ENCODE measurements around the gene ITGBL1. TPM values are rescaled to one million over a fixed set of nuclear protein-coding genes. Genes with fewer than 3 reads are reported as not detected.
A peak's percentile ranks its signal among the peaks of the same experiment; 100 is the strongest.

ITGBL1 gene
- total and polyA plus RNA-seq, 2 of the 4 experiments (the other 2 are of a cell fraction): 22.2 to 24.2 TPM

GRCh38 chr13:101473458-101473857, 21.0 kb downstream of the ITGBL1 start:
- DNase-seq (peak; percentile 91), ATAC-seq (ENCODE audit: low read depth) (peak; percentile 89)
- peak overlapping the region; percentile 84 for H2AFZ ChIP-seq (replicated peaks; ENCODE audit: low read length, poor library complexity)
- H3K23ac ChIP-seq (ENCODE audit: low read depth, low read length): peak overlapping the region; percentile 92
- H4K20me1 ChIP-seq (ENCODE audit: insufficient read depth, low read length): no peaks in the 10 kb centered on the region
- CTCF ChIA-PET: interaction anchor here (2.1 kb wide), 1 partner anchor 328 kb away, joined by 11 read pairs; no protein-coding TSS in a partner anchor
- peak overlapping the region; percentile 94 for H2BK120ac ChIP-seq (ENCODE audit: low read depth, low read length)
- dilution Hi-C loops (cut with HindIII; ENCODE audit: low sequenced_read_pairs, unreplicated experiment) (no loop called here), in situ Hi-C loops (cut with MboI; ENCODE audit: low sequenced_read_pairs) (loop anchor here (5.0 kb wide), 1 partner anchor 321 kb away; no protein-coding TSS in a partner anchor), intact Hi-C loops (cut with micrococcal nuclease) (no loop called here)
- peaks cover 13% of the 10 kb centered on the region for H3K9me1 ChIP-seq (ENCODE audit: insufficient read depth, low read length)
- no peak overlapping the region for H3K27ac ChIP-seq (ENCODE audit: insufficient read depth, low read length)
- no peaks in the 10 kb centered on the region for H3K27me3 ChIP-seq (ENCODE audit: control insufficient read depth, insufficient read depth, low read length)
- no CpG with 5 or more reads among the region's 2 CpGs for WGBS, 2 experiments (ENCODE audit: extremely low coverage in 2 of 2, insufficient read length in 1 of 2)
- H2AK5ac ChIP-seq (ENCODE audit: low read depth, low read length): peak overlapping the region; percentile 88
- H4K5ac ChIP-seq (ENCODE audit: low read depth, low read length): peak overlapping the region; percentile 2; the same call in 1 of the 2 replicates
- H2BK15ac ChIP-seq (ENCODE audit: low read depth, low read length): peak overlapping the region; percentile 74; the same call in 2 of the 3 replicates
- peak overlapping the region; percentile 59 for H2BK5ac ChIP-seq (ENCODE audit: low read depth, low read length, poor library complexity, severe bottlenecking)
- POLR2A ChIA-PET (ENCODE audit: unreplicated experiment): no interaction called here
- peak overlapping the region in 1 of 2 experiments; percentile 84; a peak in 3 of 4 replicates for H4K8ac ChIP-seq (ENCODE audit: low read depth in 2 of 2, low read length in 2 of 2)
- H3K4me2 ChIP-seq (ENCODE audit: low read depth, low read length): no peak overlapping the region
- H3K79me1 ChIP-seq (ENCODE audit: low read depth in 1 of 2, low read length in 2 of 2): 0 out of 4 replicates have a peak, but pooled peaks cover 0 to 4% of the 10 kb centered on the region in 2 experiments
- H3K18ac ChIP-seq (ENCODE audit: low read depth, low read length): peak overlapping the region; percentile 49; the same call in 1 of the 2 replicates
- peaks cover 13% of the 10 kb centered on the region for H3K4me1 ChIP-seq (ENCODE audit: control insufficient read depth, insufficient read depth, low read length)
- peak overlapping the region; percentile 93 for H3K4ac ChIP-seq (ENCODE audit: low read depth, low read length)
- no peak overlapping the region for H3K9ac ChIP-seq (ENCODE audit: low read depth, low read length)
- peak overlapping the region; percentile 89; the same call in 1 of the 2 replicates for H4K91ac ChIP-seq (ENCODE audit: insufficient read depth, low read depth, low read length)
- H2AK9ac ChIP-seq (replicated peaks; ENCODE audit: low read depth, low read length, poor library complexity): peak overlapping the region; percentile 79
- H3K4me3 ChIP-seq (ENCODE audit: insufficient read depth, low read depth, low read length): no peak overlapping the region
- no peak overlapping the region for H3K56ac ChIP-seq (ENCODE audit: extremely low read depth, insufficient read depth, low read length)
- H3K9me3 ChIP-seq (ENCODE audit: control insufficient read depth, insufficient read depth, low read length): no peaks in the 10 kb centered on the region
- BruUV-seq (replicated peaks): no TSS peak
- TF ChIP-seq USF2 (IDR thresholded peaks at IDR 0.05; ENCODE audit: low read depth, low read length): peak; percentile 59; the same call in 1 of the 2 replicates
- TF ChIP-seq BHLHE40 (IDR thresholded peaks at IDR 0.05; ENCODE audit: low read depth, low read length): peak; percentile 82
- no peak for TF ChIP-seq RFX5 (IDR thresholded peaks at IDR 0.05; ENCODE audit: low read depth, low read length)
- TF ChIP-seq RAD21 (IDR thresholded peaks at IDR 0.05; ENCODE audit: low read length): 0 out of 2 replicates have a peak, but pooled peaks have one; percentile 7
- no peak for TF ChIP-seq FOS (IDR thresholded peaks at IDR 0.05; ENCODE audit: low read depth, low read length)
- TF ChIP-seq CEBPB (IDR thresholded peaks at IDR 0.05; ENCODE audit: low read depth, low read length): no peak
- H3K14ac ChIP-seq (replicated peaks; ENCODE audit: low read depth, low read length): peak overlapping the region; percentile 83
- no peaks in the 10 kb centered on the region for H3K36me3 ChIP-seq (ENCODE audit: control insufficient read depth, insufficient read depth, low read length)
- H2BK20ac ChIP-seq (ENCODE audit: low read depth, low read length): peak overlapping the region; percentile 93

Measured in IMR-90 (cell line).